Stomach (tissue), 9 donors: ENCODE data around the gene ATG5. TPM values are rescaled to one million over a fixed set of nuclear protein-coding genes. Genes with fewer than 3 reads are reported as not detected.
A peak's percentile ranks its signal among the peaks of the same experiment; 100 is the strongest.

Experiments
- DNase-seq, 2 donors: peaks; one replicate each; pipeline versions ENCODE4 v3.0.0 to v3.0.0-alpha.2; 2013 to 2019
- H3K27ac ChIP-seq, 5 donors: fragments of 200-600 bp in 4 of 5; sonication (generic) in 4 of 5; one replicate each; pipeline ENCODE4 v1.5.1; 2013 to 2019; ENCODE audit warnings: mild to moderate bottlenecking in 1 of 5, moderate library complexity in 1 of 5
- H3K27me3 ChIP-seq, 3 donors: fragments of 200-600 bp; sonication (generic); one replicate each; pipeline ENCODE4 v1.5.1; 2017 to 2019; ENCODE audit warnings: mixed run types in 1 of 3
- H3K36me3 ChIP-seq, 4 donors: fragments of 200-600 bp; sonication (generic); 1 replicate in 3 of 4; 2 replicates in 1 of 4; pipeline ENCODE4 v1.5.1; 2016 to 2019
- H3K4me1 ChIP-seq, 4 donors: fragments of 200-600 bp; sonication (generic); one replicate each; pipeline ENCODE4 v1.5.1; 2016 to 2019
- H3K4me3 ChIP-seq, 4 donors: fragments of 200-600 bp; sonication (generic) in 3 of 4; one replicate each; pipeline ENCODE4 v1.5.1; 2016 to 2019; ENCODE audit warnings: mild to moderate bottlenecking in 1 of 4
- H3K9me3 ChIP-seq, 4 donors: fragments of 200-600 bp; sonication (generic); one replicate each; pipeline ENCODE4 v1.5.1; 2016 to 2019
- CTCF ChIP-seq, 7 experiments: fragments of 450-650 bp in 4 of 7; fragments of 200-600 bp in 3 of 7; sonication (generic) in 3 of 7; IDR thresholded peaks; one replicate each; pipeline ENCODE4 v1.5.1; 2016 to 2019; ENCODE audit warnings: antibody characterized with exemption in 7 of 7, control low read depth in 2 of 7, mild to moderate bottlenecking in 1 of 7
- EP300 ChIP-seq: sonication (generic); formaldehyde crosslinking; IDR thresholded peaks from one replicate; pipeline ENCODE4 v1.6.1; 2017; ENCODE audit warnings: antibody characterized with exemption
- POLR2A ChIP-seq, 4 donors: fragments of 450-650 bp; IDR thresholded peaks; one replicate each; pipeline ENCODE4 v1.6.1; 2016; ENCODE audit warnings: antibody characterized with exemption in 4 of 4, control low read depth in 2 of 4, mild to moderate bottlenecking in 1 of 4, moderate library complexity in 1 of 4
- POLR2AphosphoS5 ChIP-seq, 3 donors: sonication (generic); formaldehyde crosslinking; IDR thresholded peaks; one replicate each; pipeline ENCODE4 v1.6.1; 2016; ENCODE audit warnings: antibody characterized with exemption in 3 of 3
- WGBS, 5 donors: extraction: QIAGEN DNeasy Blood & Tissue Kit in 3 of 5; methylation state at CpG; one replicate each; pipeline versions ENCODE4 v1.1.5 to v1.1.7; 2013 to 2018; 5-methylcytosine and 5-hydroxymethylcytosine counted together
- intact Hi-C: fragments of 100-400 bp; cut with DNase I; formaldehyde crosslinking; loops from one replicate; pipeline ENCODE4 v1.15.1; 2023; ENCODE audit warnings: low total_unique reads
- polyA plus RNA-seq, 3 donors: library from polyadenylated mRNA; stranded (reverse); fragments of 200-250 nt; gene quantifications; one replicate each; pipeline ENCODE4 v1.2.3, GENCODE V29; 2013
- total RNA-seq, 5 donors: library from RNA; depleted of rRNA; stranded (reverse); fragments of >200 nt; gene quantifications; one replicate each; pipeline versions ENCODE4 v1.1.0 to v1.2.3, GENCODE V29; 2014 to 2016
- donor health status: healthy with polysubstance abuse.
- donor health status: Bipolar disorder and iron deficiency.
- donor health status: healthy.

ATG5 gene
- total and polyA plus RNA-seq, 8 donors, result 12.8 to 89.4 (median 25.5) TPM

- Histone ChIP-seq H3K36me3 (no peaks in the 10 kb centered on the region), H3K27ac (no peak within 1 kb of the TSS), H3K27me3 (peaks cover 7 to 63% (median 33%) of the 10 kb centered on the region in 3 donors), H3K9me3 (no peaks in the 10 kb centered on the region), H3K4me3 (peak within 1 kb of the TSS; percentile 49 to 69 (median 53)), H3K4me1 (peaks cover 15 to 18% (median 16%) of the 10 kb centered on the region in 4 donors)
- peak; percentile 82 to 92 for DNase-seq
- TF ChIP-seq POLR2A (IDR thresholded peaks at IDR 0.05), result no peak
- peak in 5 of 7 experiments; percentile 50 to 89 (median 81) for TF ChIP-seq CTCF (IDR thresholded peaks at IDR 0.05)
- no peak for TF ChIP-seq POLR2AphosphoS5 (IDR thresholded peaks at IDR 0.05)
- TF ChIP-seq EP300, result no peak
- intact Hi-C loops, result no loop called here
- 0 to 3% (median 1%) methylated on average over 7 to 66 of the region's 66 CpGs for WGBS, 5 donors
Observed at GRCh38 chr6:106360410-106360988, 34.9 kb upstream of the ATG5 start, which contains the start of gene CRYBG1. Gene CRYBG1 (plus strand): TSS chr6:106360717. CDS start chr6:106360909, 192 bp downstream.

GRCh38 chr6:106359959-106360409 lies 34.4 kb upstream of the ATG5 start:
- Histone ChIP-seq H3K9me3 (no peaks in the 10 kb centered on the region), H3K36me3 (no peaks in the 10 kb centered on the region), H3K27ac (no peak overlapping the region), H3K27me3 (peaks cover 7 to 68% (median 33%) of the 10 kb centered on the region in 3 donors), H3K4me1 (peaks cover 15 to 18% (median 16%) of the 10 kb centered on the region in 4 donors), H3K4me3 (peak overlapping the region; percentile 49 to 69 (median 53))
- DNase-seq, result no peak
- 24 to 34% (median 29%) methylated on average over 10 to 12 of the region's 12 CpGs for WGBS, 5 donors
- intact Hi-C loops, result no loop called here
- TF ChIP-seq CTCF (IDR thresholded peaks at IDR 0.05) (no peak), POLR2AphosphoS5 (IDR thresholded peaks at IDR 0.05) (no peak), POLR2A (IDR thresholded peaks at IDR 0.05) (no peak), EP300 (no peak)

GRCh38 chr6:106356378-106356777 lies 30.8 kb upstream of the ATG5 start:
- DNase-seq, result no peak
- Histone ChIP-seq H3K27ac (no peak overlapping the region), H3K4me1 (peaks cover 15 to 16% (median 16%) of the 10 kb centered on the region in 4 donors), H3K4me3 (no peak overlapping the region), H3K27me3 (peaks cover 7 to 70% (median 33%) of the 10 kb centered on the region in 3 donors), H3K36me3 (no peaks in the 10 kb centered on the region), H3K9me3 (peaks cover 0 to 8% (median 4%) of the 10 kb centered on the region in 4 donors)
- WGBS, 5 donors, result 80 to 100% (median 93%) methylated on average over 1 of the region's 1 CpG
- TF ChIP-seq POLR2A (IDR thresholded peaks at IDR 0.05) (no peak), CTCF (IDR thresholded peaks at IDR 0.05) (no peak), POLR2AphosphoS5 (IDR thresholded peaks at IDR 0.05) (no peak), EP300 (no peak)
- intact Hi-C loops, result no loop called here

GRCh38 chr6:106347219-106347618 lies 21.7 kb upstream of the ATG5 start:
- H3K4me1 ChIP-seq, result no peaks in the 10 kb centered on the region
- H3K4me3 ChIP-seq, result no peak overlapping the region
- no peaks in the 10 kb centered on the region for H3K9me3 ChIP-seq
- H3K36me3 ChIP-seq, result no peaks in the 10 kb centered on the region
- 24 to 61% (median 35%) methylated on average over 1 of the region's 1 CpG for WGBS, 5 donors
- no peak overlapping the region for H3K27ac ChIP-seq
- intact Hi-C loops, result no loop called here
- DNase-seq, result peak in 1 of 2 donors; percentile 15
- H3K27me3 ChIP-seq, result no peaks in the 10 kb centered on the region
- no peak for TF ChIP-seq POLR2A (IDR thresholded peaks at IDR 0.05)
- TF ChIP-seq POLR2AphosphoS5 (IDR thresholded peaks at IDR 0.05), result no peak
- no peak for TF ChIP-seq CTCF (IDR thresholded peaks at IDR 0.05)
